GM19455 (cell line): ENCODE results near the gene UMAD1.
"Not testable (repeated sequence)": the region's sequence is repeated elsewhere in the genome, so short reads cannot be mapped to it uniquely, and the experiment has no call there.

Experiments used
- ATAC-seq: cut with Tn5 transposase; IDR thresholded peaks from one replicate; pipeline ENCODE4 v1.9.1; 2021; ENCODE audit not compliant: unreplicated experiment

Gene UMAD1

GRCh38 chr7:7652798-7653540 is 12.4 kb downstream of the UMAD1 start:
- no peak for ATAC-seq

GRCh38 chr7:7653593-7654187 is 13.1 kb downstream of the UMAD1 start:
- no peak for ATAC-seq

GRCh38 chr7:7654964-7655715 is 14.6 kb downstream of the UMAD1 start:
- no peak for ATAC-seq

- ATAC-seq, result not testable (repeated sequence)
These were observed 15.9 kb downstream of the UMAD1 start for GRCh38 chr7:7656459-7656858.

- no peak for ATAC-seq
These were observed 22.0 kb downstream of the UMAD1 start for GRCh38 chr7:7662527-7662926.

GRCh38 chr7:7664291-7664690 is 23.7 kb downstream of the UMAD1 start:
- ATAC-seq, result no peak

- ATAC-seq, result no peak
These were observed 24.5 kb downstream of the UMAD1 start for GRCh38 chr7:7665031-7665430.

GRCh38 chr7:7667187-7667586 is 26.6 kb downstream of the UMAD1 start:
- no peak for ATAC-seq

- no peak for ATAC-seq
These were observed 28.2 kb downstream of the UMAD1 start for GRCh38 chr7:7668706-7669105.

GRCh38 chr7:7670490-7670889 is 29.9 kb downstream of the UMAD1 start:
- ATAC-seq, result no peak

- no peak for ATAC-seq
These were observed 30.8 kb downstream of the UMAD1 start for GRCh38 chr7:7671361-7671760.

- no peak for ATAC-seq
These were observed 32.1 kb downstream of the UMAD1 start for GRCh38 chr7:7672545-7673239.

- ATAC-seq, result no peak
These were observed 32.6 kb downstream of the UMAD1 start for GRCh38 chr7:7673240-7673550.

- ATAC-seq, result no peak
These were observed 35.1 kb downstream of the UMAD1 start for GRCh38 chr7:7675686-7676085.

- not testable (repeated sequence) for ATAC-seq
These were observed 39.1 kb downstream of the UMAD1 start for GRCh38 chr7:7679640-7680039.

GRCh38 chr7:7681191-7681935 is 40.8 kb downstream of the UMAD1 start:
- ATAC-seq, result peak; percentile 63

- ATAC-seq, result no peak
These were observed 41.4 kb downstream of the UMAD1 start for GRCh38 chr7:7681936-7682329.

GRCh38 chr7:7682861-7683260 is 42.3 kb downstream of the UMAD1 start:
- no peak for ATAC-seq

GRCh38 chr7:7686811-7687508 is 46.4 kb downstream of the UMAD1 start:
- no peak for ATAC-seq

GRCh38 chr7:7687800-7688199 is 47.2 kb downstream of the UMAD1 start:
- no peak for ATAC-seq
